MV-4-11 (cell line): ENCODE data around the gene VKORC1.

Experiments
- DNase-seq: peaks from one replicate; lab custom pipeline; 2025; lab: John Stamatoyannopoulos, UW

VKORC1 gene

DNA sequence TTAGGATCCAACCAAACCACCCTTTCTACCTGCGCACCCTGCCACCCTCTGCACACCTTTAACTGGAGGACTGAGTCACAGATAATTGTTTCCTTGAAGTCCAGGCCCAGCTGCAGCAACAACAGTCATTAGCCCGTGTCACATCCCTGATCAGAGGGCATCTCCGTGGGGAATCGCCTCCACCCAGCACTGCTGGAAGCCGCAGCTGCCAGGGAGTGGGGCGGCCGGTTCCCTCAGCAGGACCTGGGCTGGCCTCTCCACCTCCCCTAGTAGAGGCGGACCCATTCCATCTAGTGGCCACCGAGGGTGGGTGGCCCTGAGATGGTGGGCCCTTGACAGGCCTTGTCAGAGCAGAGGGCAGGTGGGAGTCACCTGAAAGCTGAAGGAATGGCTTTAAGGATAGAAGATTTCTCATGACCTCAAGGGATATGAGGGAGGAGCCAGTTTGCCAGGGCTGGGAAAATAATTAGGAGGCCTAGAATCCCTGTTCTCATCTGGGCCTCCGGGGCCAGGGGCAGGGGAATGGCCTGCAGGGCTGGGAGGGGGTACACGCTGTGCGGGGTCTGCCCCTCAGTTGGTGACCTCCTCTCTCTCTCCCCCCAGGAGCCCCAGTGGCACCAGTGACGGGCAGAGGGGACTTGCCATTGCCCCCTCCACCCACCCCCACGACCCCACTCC is 12.1 kb downstream of the VKORC1 start:
- no peak for DNase-seq

DNA sequence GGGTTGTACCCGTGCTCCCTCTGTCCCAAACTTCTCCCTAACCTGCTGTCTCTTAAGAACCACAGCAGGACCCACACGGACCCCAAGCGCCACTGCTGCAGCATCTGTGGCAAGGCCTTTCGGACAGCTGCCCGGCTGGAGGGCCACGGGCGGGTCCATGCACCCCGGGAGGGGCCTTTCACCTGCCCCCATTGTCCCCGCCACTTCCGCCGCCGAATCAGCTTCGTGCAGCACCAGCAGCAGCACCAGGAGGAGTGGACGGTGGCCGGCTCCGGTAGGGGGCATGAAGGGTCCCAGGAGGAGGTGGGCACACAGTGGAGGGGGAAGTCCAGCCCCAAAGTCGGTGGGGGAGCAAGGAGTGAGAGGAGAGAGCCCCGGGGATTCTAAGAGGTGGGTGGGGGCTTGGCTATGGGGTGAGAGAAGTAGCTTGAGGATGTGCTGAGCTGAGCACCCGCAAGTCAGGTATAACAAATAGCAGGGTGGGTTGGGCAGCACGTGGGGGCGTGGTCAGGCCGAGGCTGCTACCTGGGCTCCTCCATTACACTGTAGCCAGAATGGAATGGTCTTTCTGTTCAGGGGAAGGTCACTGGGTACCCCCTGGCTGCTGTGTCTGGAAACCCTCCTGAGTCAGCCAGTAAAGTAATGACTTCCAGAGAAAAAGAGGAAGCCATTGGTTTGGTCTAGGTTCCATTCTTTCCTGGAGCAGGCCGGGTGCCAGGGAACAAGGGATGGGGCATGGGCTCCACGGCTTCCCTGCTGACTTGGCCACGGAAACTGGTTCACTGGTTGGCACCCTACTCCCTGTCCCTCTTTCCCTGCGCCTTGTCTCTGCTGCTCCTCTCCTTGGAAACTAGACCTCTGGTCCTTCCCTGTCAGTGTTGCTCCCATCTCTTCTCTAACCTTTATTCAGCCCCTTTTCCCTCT is 12.9 kb downstream of the VKORC1 start:
- DNase-seq: peak; percentile 33

DNA sequence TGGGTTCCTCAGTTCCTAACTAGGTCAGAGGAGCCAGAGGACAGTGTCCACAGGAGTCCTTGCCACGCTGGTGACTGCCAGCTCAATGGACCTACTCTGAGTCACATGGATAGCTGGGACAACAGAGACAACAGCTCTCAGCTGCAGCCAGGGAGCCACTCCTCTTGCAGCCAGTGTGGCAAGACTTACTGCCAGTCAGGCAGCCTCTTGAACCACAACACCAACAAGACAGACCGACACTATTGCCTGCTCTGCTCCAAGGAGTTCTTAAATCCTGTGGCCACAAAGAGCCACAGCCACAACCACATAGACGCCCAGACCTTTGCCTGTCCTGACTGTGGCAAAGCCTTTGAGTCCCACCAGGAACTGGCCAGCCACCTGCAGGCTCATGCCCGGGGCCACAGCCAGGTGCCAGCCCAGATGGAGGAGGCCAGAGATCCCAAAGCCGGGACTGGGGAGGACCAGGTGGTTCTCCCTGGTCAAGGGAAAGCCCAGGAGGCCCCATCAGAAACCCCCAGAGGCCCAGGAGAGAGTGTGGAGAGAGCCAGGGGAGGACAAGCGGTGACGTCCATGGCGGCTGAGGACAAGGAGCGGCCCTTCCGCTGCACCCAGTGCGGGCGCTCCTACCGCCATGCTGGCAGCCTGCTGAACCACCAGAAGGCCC is 13.7 kb downstream of the VKORC1 start:
- DNase-seq: peak; percentile 83

DNA sequence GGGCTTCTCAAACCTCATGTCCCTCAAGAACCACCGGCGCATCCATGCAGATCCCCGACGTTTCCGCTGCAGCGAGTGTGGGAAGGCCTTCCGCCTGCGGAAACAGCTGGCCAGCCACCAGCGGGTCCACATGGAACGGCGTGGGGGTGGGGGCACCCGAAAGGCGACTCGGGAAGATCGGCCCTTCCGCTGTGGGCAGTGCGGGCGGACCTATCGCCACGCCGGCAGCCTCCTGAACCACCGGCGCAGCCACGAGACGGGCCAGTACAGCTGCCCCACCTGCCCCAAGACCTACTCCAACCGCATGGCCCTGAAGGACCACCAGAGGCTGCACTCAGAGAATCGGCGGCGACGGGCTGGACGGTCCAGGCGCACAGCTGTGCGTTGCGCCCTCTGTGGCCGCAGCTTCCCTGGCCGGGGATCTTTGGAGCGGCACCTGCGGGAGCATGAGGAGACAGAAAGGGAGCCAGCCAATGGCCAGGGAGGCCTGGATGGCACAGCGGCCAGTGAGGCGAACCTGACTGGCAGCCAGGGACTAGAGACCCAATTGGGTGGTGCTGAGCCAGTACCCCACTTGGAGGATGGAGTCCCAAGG is 14.5 kb downstream of the VKORC1 start:
- no peak for DNase-seq

DNA sequence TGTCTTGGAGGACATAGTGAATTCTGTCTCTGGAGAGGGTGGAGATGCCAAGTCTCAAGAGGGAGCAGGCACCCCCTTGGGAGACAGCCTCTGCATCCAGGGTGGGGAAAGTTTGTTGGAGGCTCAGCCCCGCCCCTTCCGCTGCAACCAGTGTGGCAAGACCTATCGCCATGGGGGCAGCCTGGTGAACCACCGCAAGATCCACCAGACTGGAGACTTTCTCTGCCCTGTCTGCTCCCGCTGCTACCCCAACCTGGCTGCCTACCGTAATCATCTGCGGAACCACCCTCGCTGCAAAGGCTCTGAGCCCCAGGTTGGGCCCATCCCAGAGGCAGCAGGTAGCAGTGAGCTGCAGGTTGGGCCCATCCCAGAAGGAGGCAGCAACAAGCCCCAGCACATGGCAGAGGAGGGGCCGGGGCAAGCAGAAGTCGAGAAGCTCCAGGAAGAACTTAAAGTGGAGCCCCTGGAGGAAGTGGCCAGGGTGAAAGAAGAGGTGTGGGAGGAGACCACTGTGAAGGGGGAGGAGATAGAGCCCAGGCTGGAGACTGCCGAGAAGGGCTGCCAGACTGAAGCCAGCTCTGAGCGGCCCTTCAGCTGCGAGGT is 15.2 kb downstream of the VKORC1 start:
- peak; percentile 77 for DNase-seq

DNA sequence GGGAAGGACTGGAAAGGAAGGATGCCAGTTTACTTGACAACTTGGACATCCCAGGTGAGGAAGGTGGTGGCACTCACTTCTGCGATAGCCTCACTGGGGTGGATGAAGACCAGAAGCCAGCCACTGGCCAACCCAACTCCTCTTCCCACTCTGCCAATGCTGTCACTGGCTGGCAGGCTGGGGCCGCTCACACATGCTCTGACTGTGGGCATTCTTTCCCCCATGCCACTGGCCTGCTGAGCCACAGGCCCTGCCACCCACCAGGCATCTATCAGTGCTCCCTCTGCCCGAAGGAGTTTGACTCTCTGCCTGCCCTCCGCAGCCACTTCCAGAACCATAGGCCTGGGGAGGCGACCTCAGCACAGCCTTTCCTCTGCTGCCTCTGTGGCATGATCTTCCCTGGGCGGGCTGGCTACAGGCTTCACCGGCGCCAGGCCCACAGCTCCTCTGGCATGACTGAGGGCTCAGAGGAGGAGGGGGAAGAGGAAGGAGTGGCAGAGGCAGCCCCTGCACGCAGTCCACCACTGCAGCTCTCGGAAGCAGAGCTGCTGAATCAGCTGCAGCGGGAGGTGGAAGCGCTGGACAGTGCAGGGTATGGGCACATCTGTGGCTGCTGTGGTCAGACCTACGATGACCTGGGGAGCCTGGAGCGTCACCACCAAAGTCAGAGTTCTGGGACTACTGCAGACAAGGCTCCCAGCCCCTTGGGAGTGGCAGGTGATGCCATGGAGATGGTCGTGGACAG is 15.8 kb downstream of the VKORC1 start:
- no peak for DNase-seq

DNA sequence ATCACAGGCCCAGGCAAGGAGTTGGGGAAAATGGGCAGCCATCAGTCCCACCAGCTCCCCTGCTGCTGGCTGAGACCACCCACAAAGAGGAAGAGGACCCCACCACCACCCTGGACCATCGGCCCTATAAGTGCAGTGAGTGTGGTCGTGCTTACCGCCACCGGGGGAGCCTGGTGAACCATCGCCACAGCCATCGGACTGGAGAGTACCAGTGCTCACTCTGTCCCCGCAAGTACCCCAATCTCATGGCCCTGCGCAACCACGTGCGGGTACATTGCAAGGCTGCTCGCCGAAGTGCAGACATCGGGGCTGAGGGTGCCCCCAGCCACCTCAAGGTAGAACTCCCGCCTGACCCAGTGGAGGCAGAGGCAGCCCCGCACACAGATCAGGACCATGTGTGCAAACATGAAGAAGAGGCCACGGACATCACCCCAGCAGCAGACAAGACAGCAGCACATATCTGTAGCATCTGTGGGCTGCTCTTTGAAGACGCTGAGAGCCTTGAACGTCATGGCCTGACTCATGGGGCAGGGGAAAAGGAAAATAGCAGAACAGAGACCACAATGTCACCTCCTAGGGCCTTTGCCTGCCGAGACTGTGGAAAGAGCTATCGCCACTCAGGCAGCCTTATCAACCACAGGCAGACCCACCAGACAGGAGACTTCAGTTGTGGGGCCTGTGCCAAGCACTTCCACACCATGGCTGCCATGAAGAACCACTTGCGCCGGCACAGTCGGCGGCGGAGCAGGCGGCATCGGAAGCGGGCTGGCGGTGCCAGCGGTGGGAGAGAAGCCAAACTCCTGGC is 16.8 kb downstream of the VKORC1 start:
- no peak for DNase-seq

DNA sequence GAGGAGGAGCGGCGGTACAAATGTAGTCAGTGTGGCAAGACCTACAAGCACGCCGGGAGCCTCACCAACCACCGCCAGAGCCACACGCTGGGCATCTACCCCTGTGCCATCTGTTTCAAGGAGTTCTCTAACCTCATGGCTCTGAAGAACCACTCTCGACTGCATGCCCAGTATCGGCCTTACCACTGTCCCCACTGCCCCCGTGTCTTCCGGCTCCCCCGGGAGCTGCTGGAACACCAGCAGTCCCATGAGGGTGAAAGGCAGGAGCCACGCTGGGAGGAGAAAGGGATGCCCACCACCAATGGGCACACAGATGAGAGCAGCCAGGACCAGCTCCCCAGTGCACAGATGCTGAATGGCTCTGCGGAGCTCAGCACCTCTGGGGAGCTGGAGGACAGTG is 17.6 kb downstream of the VKORC1 start:
- no peak for DNase-seq

DNA sequence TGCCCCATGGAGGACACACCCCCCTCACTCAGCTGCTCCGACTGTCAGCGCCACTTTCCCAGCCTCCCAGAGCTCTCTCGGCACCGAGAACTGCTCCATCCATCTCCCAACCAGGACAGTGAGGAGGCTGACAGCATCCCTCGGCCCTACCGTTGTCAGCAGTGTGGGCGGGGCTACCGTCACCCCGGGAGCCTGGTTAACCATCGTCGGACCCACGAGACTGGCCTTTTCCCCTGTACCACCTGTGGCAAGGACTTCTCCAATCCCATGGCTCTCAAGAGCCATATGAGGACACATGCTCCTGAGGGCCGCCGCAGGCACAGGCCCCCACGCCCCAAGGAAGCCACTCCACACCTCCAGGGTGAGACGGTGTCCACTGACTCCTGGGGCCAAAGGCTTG is 18.3 kb downstream of the VKORC1 start:
- DNase-seq: no peak

DNA sequence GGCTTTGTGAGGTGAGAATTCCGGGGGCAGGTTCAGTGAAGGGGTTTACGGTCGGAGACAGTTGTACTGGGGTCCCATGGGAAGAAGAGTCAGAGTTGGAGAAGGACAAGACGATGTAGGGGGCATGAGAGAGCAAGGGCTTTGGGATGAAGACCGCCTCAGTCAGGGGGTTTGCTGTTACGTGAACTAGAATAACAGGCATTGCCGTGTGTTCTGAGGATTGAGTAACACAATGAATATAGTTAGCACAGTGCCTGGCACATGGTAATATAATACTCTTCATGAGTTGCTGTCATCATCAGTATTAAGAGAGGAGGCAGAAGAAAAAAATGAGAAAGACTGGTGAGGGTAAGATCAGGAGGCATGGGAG is 19.8 kb downstream of the VKORC1 start:
- DNase-seq: no peak

DNA sequence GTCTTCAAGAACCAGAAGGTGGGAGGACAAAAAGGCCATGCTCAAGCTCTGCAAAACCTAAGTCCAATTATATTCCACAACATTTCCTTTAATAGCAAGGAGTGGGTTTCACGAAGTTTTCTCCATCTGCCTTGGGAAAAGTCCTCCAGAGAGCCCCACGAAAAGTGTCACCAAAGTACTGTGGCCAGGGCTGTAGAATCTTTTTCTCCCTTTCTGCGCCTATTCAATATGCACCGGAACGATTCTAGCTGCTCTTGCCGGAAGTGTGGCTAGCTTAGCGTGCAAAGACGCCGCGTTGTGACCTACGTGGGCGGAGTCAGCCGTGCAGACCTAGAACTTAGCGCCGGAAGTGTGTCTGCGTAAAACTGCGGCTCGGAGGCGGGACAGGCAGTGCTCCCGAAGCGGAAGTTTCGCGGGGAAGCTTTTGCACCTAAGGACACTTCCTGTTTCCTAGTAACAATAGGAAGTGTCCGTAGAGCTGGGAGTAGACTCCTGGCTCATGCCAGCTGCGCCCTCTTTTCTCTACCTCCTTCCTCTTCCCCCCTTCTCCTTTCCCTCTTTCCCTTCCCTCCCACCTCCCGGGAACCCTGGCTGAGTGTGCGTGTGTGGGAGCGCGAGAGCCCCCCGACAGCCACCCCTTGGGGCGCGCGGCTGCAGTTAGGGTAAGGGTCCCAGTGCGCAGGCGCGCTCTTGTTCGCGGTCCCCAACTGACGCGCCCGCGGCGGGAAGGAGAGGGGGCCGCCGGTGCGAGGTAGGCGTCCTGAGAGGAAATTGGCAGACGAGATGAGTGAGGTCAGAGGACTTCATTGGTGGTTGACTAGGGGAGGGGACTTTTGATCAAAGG is 20.4 kb downstream of the VKORC1 start, which contains the start of the genes ZNF646 and ZNF668:
TSS of gene ZNF646 (plus strand) at position 453 of the 844 bp plus-strand sequence. CDS start 1,903 bp downstream, outside the sequence.
TSS of gene ZNF668 (minus strand) at position 271 of the 844 bp plus-strand sequence. CDS start 9,781 bp downstream, outside the sequence.
- peak; percentile 100 for DNase-seq

DNA sequence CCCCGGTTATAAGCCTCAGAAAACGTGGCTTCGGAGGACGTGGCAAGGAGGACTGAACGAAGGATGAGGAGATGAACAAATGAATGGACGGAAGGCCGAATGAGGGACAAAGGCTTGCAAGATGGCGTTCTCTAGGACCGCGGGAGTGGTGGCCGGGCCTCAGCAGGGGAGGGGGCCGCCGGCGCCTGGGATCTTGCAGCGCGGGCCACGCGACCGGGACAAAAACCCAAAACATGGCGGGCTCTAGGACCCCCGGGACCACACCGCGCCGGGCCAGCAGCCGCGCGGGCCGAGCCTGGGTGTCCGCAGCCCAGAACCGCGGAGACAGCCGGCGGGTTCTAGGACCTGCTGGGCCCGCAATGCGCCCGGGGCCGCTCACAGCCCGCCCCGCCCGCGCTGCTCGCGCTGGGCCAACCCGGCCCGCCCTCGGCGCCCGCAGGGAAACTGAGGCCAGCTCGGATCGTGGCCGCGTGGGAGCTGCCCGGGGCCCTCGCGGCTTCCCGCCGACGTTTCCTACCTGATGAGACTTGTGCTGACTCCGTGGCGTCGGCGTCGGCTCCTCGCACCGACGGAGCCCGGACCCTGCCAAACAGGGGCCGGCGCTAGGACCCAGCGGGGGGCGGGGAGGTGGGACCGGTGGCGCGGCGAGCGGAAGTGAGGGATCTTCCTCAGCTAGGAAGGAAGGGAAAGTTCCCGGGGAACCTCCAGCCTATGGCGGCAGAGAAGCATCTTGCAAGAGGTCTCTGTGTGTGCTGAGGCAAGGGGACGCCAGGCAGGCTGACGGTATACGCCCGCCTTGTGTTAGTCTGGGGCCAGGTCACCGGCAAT is 21.2 kb downstream of the VKORC1 start:
- DNase-seq: peak; percentile 85

DNA sequence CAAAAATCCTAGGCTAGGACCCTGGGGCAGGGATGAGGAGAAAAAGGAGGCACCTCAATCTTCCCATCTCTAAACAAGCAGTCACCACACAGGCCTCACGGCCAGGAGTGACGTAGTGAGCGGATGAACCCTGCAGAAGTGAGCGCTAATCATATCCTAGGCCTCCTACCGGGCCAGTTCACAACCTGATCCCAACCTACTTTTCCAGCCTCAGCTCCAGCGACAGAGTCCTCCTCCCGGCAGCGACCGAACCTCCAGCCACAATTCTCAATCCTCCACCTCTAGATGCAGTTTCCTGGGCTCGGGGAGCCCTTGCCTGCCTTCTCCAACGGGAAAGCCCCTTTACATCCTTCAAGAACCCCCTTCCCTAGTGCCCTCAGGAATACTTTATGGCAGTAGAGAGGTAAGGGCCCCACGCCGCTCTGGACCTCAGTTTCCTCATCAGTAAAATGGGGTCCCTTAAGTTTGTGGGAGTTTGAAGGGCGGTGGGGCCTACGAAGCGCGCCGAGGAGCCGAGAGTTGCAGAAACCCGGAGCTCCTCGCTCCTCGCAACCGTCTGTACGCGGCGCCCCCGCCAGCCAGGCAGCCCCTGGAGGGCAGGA is 22.0 kb downstream of the VKORC1 start:
- DNase-seq: peak; percentile 20

DNA sequence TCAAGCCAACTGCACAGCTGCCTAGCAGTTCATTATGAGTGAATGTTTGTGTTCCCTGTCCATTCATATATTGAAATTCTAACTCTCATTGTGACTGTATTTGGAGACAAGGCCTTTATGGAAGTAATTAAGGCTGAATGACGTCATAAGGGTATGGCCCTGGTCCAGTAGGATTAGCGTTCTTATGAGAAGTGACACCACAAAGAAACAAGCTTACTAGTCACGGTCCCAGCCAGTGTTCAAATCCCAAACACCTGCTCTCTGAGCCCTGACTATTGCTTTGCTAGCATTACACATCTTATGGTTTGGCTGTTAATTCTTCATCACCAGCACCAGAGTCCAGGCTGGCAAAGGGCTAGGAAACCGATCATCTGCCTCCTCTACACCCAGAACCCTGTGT is 22.7 kb downstream of the VKORC1 start:
- peak; percentile 69 for DNase-seq

DNA sequence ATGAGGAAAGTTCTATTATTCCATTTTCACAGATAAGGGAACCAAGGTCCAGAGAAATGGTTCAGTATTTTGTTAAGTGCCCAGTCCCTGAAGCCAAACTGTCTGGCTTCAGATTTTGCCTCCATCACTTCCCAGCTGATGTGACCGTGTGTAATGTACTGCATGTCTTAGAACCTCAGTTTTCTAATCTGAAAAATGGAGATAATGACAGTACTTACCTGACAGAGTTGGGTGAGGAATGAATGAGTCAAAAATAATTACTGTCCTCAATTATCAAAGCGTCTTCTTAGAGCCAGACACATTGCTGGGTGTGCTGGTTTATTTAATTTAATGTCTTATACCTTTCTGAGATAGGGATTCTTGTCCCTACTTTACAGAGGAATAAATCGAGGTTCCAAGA is 27.3 kb downstream of the VKORC1 start:
- DNase-seq: no peak

DNA sequence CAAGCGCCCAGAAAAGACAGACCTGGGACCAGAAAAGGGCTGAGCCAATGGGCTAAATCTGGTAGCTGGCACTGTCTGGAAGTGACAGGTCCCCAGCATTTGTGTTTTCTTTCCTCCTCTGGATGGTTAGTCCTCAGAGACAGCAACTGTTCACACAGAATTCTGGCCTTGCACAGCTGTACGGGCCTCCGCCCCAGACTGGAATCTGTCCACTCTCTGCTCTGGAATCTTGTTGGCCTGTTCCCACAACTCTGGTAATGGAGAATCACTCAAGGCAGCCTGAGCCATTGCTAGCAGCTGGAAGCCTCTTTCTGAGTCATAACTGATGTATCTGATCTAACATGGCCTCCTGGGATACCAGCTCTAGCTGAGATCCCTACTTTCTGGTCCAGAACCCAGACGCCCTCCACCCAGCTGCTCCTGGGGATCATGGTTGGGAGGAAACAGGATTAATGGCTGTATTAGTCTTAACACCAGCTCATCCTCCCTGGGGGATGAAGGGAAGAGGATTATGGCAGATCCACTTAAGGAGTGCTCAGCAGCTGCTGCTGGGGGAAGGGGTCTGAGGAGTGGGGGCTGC is 29.6 kb downstream of the VKORC1 start:
- no peak for DNase-seq

DNA sequence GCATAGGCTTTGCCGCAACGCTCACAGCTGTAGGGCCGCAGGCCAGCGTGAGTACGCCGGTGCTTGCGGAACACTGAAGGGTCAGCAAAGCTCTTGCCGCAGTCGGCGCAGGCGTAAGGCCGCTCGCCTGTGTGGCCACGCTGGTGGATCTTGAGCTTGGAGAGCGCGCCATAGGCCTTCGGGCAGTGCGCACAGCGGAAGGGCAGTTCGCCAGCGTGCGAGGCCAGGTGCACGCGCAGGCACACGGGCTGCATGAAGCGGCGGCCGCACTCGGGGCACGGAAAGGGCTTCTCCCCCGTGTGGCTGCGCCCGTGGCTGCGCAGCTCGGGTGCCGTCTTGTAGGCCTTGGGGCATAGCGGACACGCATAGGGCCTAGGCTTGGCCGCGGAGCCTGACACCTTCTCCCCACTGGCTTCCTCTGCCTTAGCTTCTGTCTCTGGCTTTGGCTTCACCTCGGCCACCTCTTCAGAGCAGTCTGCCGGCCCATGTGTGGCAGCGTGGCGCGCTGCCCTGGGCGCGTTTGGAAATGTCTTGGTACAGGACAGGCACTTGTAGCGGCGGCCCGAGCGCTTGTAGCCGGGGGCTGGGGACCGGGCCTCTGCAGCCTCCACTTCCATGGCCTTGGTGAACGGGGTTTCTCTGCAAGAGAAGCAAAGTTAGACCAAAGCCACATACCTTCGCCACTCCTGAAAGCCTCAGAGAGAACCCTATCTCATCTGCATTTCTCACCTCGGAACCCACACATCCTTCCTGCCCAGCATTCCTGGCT is 30.6 kb downstream of the VKORC1 start:
- no peak for DNase-seq
